HEK293 (cell line): ENCODE measurements around the gene SIRPB1.

ENCODE experiments used
- GLIS1 ChIP-seq: fragments of 450-650 bp; formaldehyde crosslinking; IDR thresholded peaks from 2 replicates; pipeline ENCODE4 v1.5.1; 2016; ENCODE audit warnings: missing biosample characterization, missing genetic modification characterization
- YY1 ChIP-seq: fragments of 450-650 bp; formaldehyde crosslinking; IDR thresholded peaks from 2 replicates; pipeline ENCODE4 v1.5.1; 2018; ENCODE audit warnings: missing biosample characterization, missing genetic modification characterization
- ZNF175 ChIP-seq: fragments of 450-650 bp; formaldehyde crosslinking; IDR thresholded peaks from 2 replicates; pipeline ENCODE4 v1.5.1; 2016; ENCODE audit warnings: missing biosample characterization, missing genetic modification characterization
- ZNF629 ChIP-seq: fragments of 450-650 bp; formaldehyde crosslinking; IDR thresholded peaks from 2 replicates; pipeline ENCODE4 v1.5.1; 2017; ENCODE audit warnings: missing biosample characterization, missing genetic modification characterization
- TF ChIP-seq, protein P1 (sequence below): fragments of 450-650 bp; formaldehyde crosslinking; IDR thresholded peaks from 2 replicates; pipeline ENCODE4 v1.5.1; 2016; ENCODE audit warnings: missing biosample characterization, missing genetic modification characterization

DNA sequence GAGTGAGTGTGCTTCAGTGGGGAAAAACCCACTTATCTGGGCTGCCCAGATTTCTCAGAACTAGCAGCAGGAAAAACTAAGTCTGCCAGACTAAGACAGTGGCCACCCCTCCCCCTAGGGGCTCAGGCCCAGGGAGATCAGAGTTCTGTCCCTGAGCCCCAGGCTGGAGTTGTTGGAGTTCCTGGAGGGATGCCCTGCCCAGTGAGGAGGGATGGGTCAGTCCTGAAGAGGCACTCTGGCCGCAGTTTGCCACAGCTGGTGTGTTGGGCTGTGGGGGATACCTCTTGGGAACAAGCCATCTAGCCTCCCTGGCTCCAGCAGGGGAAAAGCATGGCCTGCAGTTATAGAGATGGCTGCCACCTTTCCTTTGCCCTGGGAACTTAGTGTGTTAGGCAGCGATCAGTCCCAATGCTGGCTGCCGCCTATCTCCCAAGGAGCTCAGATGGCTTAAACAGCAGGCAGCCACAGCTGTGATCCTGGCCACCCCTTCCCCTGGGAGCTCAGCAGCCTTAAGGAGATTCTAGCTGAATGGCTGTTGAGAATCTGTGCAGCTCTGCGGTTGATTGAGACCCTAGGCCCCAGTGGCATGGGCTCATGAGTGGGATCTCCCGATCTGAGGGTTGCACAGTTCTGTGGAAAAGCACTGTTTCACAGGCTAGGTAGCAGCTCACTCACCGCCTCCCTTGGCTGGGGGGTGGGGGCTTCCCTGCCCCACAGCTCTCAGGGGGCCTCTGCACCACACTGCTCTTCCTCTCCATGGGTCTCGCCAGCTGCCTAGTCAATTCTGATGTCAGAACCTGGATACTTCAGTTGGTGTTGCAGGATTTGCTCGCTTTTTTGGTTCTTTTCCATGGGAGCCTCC, 24.5 kb upstream of the SIRPB1 start:
- TF ChIP-seq, protein P1, sequence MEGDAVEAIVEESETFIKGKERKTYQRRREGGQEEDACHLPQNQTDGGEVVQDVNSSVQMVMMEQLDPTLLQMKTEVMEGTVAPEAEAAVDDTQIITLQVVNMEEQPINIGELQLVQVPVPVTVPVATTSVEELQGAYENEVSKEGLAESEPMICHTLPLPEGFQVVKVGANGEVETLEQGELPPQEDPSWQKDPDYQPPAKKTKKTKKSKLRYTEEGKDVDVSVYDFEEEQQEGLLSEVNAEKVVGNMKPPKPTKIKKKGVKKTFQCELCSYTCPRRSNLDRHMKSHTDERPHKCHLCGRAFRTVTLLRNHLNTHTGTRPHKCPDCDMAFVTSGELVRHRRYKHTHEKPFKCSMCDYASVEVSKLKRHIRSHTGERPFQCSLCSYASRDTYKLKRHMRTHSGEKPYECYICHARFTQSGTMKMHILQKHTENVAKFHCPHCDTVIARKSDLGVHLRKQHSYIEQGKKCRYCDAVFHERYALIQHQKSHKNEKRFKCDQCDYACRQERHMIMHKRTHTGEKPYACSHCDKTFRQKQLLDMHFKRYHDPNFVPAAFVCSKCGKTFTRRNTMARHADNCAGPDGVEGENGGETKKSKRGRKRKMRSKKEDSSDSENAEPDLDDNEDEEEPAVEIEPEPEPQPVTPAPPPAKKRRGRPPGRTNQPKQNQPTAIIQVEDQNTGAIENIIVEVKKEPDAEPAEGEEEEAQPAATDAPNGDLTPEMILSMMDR: no peak
- TF ChIP-seq YY1 (tag by site-specific recombination) (no peak), ZNF629 (tag by site-specific recombination) (no peak), GLIS1 (tag by site-specific recombination) (no peak), ZNF175 (tag by site-specific recombination) (no peak)
